ENCODE results near the gene FANCC.

GRCh38 chr9:95147452-95148207 is 169.9 kb downstream of the FANCC start:
- TF ChIP-seq CREB1 (IDR thresholded peaks at IDR 0.05; ENCODE audit: low read depth) (no peak), YY1 (IDR thresholded peaks at IDR 0.05; ENCODE audit: low read depth) (no peak), MAX (IDR thresholded peaks at IDR 0.05) (no peak), FOXM1 (IDR thresholded peaks at IDR 0.05; ENCODE audit: borderline replicate concordance, low read depth) (no peak)

All from Ishikawa (cell line).